ENCODE measurements around the gene JPT2. TPM values are rescaled to one million over a fixed set of nuclear protein-coding genes. Genes with fewer than 3 reads are reported as not detected.
"Not testable (repeated sequence)": the region's sequence is repeated elsewhere in the genome, so short reads cannot be mapped to it uniquely, and the experiment has no call there.

JPT2 gene
- total and polyA plus RNA-seq, 2 donors (not counting 1 experiment from before 2014, with no cell fraction given) = 15.5 to 41.2 TPM

DNA sequence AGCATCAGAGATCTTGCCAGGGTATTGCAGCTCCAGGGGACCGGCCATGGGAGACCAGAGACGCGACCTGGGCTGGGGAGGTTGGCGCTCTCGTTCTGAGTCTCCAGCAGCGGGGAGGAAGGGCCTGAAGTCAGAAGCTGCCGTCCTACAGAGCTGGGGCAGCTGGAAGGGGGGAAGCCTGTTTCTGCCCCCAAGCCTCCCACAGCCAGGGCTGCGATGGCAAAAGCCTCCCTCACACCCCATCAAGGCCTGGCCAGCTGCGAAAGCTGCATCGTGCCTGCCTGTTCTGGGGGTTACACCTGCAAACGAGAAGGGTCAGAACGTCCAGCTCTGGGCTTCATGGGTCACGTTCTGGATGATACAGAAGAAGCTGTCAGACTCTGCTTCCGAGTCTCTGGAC lies 54.0 kb downstream of the JPT2 start:
- Histone ChIP-seq H4K20me1 (ENCODE audit: control insufficient read depth, extremely low read depth, insufficient read depth, low read length) (no peaks in the 10 kb centered on the region), H3K79me2 (ENCODE audit: control insufficient read depth, insufficient read depth, low read length) (peaks cover 5% of the 10 kb centered on the region), H3K9me3 (ENCODE audit: control insufficient read depth, insufficient read depth, low read depth, low read length) (peaks cover 4% of the 10 kb centered on the region), H2AFZ (ENCODE audit: low read length) (no peak overlapping the region), H3K27me3 (ENCODE audit: control insufficient read depth, insufficient read depth, low read length) (no peaks in the 10 kb centered on the region), H3K4me2 (ENCODE audit: extremely low read depth, insufficient read depth, low read length) (no peak overlapping the region), H3K27ac (ENCODE audit: insufficient read depth, low read length) (no peak overlapping the region), H3K36me3 (ENCODE audit: control insufficient read depth, insufficient read depth, low read length) (peaks cover 30% of the 10 kb centered on the region), H3K4me3 (replicated peaks in 1 of 4; ENCODE audit: control extremely low read depth in 1 of 4, insufficient read depth in 1 of 4, low read depth in 3 of 4, low read length in 4 of 4) (no peak overlapping the region), H3K4me1 (ENCODE audit: control insufficient read depth, extremely low read depth, insufficient read depth, low read length) (no peaks in the 10 kb centered on the region), H3K9ac (ENCODE audit: insufficient read depth, low read length) (no peak overlapping the region)
- TF ChIP-seq CTCF (conservative IDR thresholded peaks at IDR 0.05 in 1 of 2, IDR thresholded peaks at IDR 0.05 in 1 of 2; ENCODE audit: low read depth in 1 of 2, low read length in 2 of 2) (no peak), EZH2 (IDR thresholded peaks at IDR 0.05; ENCODE audit: low read length, missing control alignments) (no peak)
- DNase-seq (ENCODE audit: low read depth in 2 of 2) = no peak

DNA sequence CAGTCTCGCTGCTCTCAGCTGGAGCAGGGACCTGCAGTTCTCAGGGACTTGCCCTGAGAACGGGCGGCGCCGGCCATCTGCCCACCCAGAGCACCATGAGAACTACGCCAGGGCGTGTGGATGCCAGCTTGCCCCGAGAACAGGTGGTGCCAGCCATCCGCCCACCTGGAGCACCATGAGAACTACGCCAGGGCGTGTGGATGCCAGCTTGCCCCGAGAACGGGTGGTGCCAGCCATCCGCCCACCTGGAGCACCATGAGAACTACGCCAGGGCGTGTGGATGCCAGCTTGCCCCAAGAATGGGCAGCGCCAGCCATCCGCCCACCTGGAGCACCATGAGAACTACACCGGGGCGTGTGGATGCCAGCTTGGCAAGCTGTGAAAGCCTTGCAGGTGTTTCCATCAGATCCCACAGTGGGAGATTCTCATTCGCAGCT lies 54.5 kb downstream of the JPT2 start:
- not testable (repeated sequence) for H3K27me3 ChIP-seq (ENCODE audit: control insufficient read depth, insufficient read depth, low read length); H3K4me1 ChIP-seq (ENCODE audit: control insufficient read depth, extremely low read depth, insufficient read depth, low read length); H3K4me2 ChIP-seq (ENCODE audit: extremely low read depth, insufficient read depth, low read length); H3K4me3 ChIP-seq (replicated peaks in 1 of 4; ENCODE audit: control extremely low read depth in 1 of 4, insufficient read depth in 1 of 4, low read depth in 3 of 4, low read length in 4 of 4); H2AFZ ChIP-seq (ENCODE audit: low read length); DNase-seq (ENCODE audit: low read depth in 2 of 2); H3K9ac ChIP-seq (ENCODE audit: insufficient read depth, low read length); H3K9me3 ChIP-seq (ENCODE audit: control insufficient read depth, insufficient read depth, low read depth, low read length); H4K20me1 ChIP-seq (ENCODE audit: control insufficient read depth, extremely low read depth, insufficient read depth, low read length); H3K27ac ChIP-seq (ENCODE audit: insufficient read depth, low read length); H3K79me2 ChIP-seq (ENCODE audit: control insufficient read depth, insufficient read depth, low read length)
- peaks cover 25% of the 10 kb centered on the region for H3K36me3 ChIP-seq (ENCODE audit: control insufficient read depth, insufficient read depth, low read length)

GRCh38 chr16:1734123-1734522 lies 56.0 kb downstream of the JPT2 start:
- no peak overlapping the region for H2AFZ ChIP-seq (ENCODE audit: low read length)

More at GRCh38 chr16:1734123-1734522, 56.0 kb downstream of the JPT2 start:
- H3K27me3 ChIP-seq (ENCODE audit: control insufficient read depth, insufficient read depth, low read length) = no peaks in the 10 kb centered on the region
- H3K27ac ChIP-seq (ENCODE audit: insufficient read depth, low read length) = no peak overlapping the region
- no peak overlapping the region for H3K9ac ChIP-seq (ENCODE audit: insufficient read depth, low read length)
- peaks cover 8% of the 10 kb centered on the region for H3K9me3 ChIP-seq (ENCODE audit: control insufficient read depth, insufficient read depth, low read depth, low read length)
- peaks cover 2% of the 10 kb centered on the region for H3K79me2 ChIP-seq (ENCODE audit: control insufficient read depth, insufficient read depth, low read length)
- H4K20me1 ChIP-seq (ENCODE audit: control insufficient read depth, extremely low read depth, insufficient read depth, low read length) = no peaks in the 10 kb centered on the region
- H3K36me3 ChIP-seq (ENCODE audit: control insufficient read depth, insufficient read depth, low read length) = peaks cover 18% of the 10 kb centered on the region
- no peak for TF ChIP-seq CTCF (conservative IDR thresholded peaks at IDR 0.05 in 1 of 2, IDR thresholded peaks at IDR 0.05 in 1 of 2; ENCODE audit: low read depth in 1 of 2, low read length in 2 of 2)
- no peak for TF ChIP-seq EZH2 (IDR thresholded peaks at IDR 0.05; ENCODE audit: low read length, missing control alignments)
- no peaks in the 10 kb centered on the region for H3K4me1 ChIP-seq (ENCODE audit: control insufficient read depth, extremely low read depth, insufficient read depth, low read length)
- no peak overlapping the region for H3K4me3 ChIP-seq (replicated peaks in 1 of 4; ENCODE audit: control extremely low read depth in 1 of 4, insufficient read depth in 1 of 4, low read depth in 3 of 4, low read length in 4 of 4)
- no peak for DNase-seq (ENCODE audit: low read depth in 2 of 2)
- H3K4me2 ChIP-seq (ENCODE audit: extremely low read depth, insufficient read depth, low read length) = no peak overlapping the region
